Measurements from ENCODE around the gene VPS9D1. TPM values are rescaled to one million over a fixed set of nuclear protein-coding genes. Genes with fewer than 3 reads are reported as not detected.

The VPS9D1 gene
- total RNA-seq, 1 donor from 2014 or later = 1.6 TPM

DNA sequence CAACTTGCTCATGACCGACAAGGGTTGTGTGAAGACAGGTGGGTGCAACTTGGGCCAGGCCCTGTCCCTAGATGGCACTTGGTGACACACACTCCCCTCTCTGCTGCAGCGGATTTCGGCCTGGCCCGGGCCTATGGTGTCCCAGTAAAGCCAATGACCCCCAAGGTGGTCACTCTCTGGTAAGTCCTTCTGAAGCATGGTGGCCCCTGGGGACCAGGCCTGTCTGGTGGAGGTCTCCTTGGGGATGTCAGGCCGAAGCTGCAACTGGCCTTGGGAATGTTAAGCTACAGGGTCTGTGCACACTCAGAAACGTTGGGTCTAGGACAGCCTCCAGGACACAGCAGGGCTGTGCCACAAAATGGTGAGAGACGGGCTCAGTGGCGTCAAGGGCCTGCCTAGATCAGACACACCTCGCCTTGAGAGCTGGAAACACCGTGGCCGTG, 27.4 kb downstream of the VPS9D1 start:
- Mint-ChIP-seq H3K9me3 (no peaks in the 10 kb centered on the region), H3K4me1 (peaks cover 2% of the 10 kb centered on the region)
- TF ChIP-seq EZH2phosphoT487 (IDR thresholded peaks at IDR 0.05) (no peak), EZH2 (IDR thresholded peaks at IDR 0.05) (no peak)
- TF ChIP-seq, protein P1, sequence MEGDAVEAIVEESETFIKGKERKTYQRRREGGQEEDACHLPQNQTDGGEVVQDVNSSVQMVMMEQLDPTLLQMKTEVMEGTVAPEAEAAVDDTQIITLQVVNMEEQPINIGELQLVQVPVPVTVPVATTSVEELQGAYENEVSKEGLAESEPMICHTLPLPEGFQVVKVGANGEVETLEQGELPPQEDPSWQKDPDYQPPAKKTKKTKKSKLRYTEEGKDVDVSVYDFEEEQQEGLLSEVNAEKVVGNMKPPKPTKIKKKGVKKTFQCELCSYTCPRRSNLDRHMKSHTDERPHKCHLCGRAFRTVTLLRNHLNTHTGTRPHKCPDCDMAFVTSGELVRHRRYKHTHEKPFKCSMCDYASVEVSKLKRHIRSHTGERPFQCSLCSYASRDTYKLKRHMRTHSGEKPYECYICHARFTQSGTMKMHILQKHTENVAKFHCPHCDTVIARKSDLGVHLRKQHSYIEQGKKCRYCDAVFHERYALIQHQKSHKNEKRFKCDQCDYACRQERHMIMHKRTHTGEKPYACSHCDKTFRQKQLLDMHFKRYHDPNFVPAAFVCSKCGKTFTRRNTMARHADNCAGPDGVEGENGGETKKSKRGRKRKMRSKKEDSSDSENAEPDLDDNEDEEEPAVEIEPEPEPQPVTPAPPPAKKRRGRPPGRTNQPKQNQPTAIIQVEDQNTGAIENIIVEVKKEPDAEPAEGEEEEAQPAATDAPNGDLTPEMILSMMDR (IDR thresholded peaks at IDR 0.05) = no peak

DNA sequence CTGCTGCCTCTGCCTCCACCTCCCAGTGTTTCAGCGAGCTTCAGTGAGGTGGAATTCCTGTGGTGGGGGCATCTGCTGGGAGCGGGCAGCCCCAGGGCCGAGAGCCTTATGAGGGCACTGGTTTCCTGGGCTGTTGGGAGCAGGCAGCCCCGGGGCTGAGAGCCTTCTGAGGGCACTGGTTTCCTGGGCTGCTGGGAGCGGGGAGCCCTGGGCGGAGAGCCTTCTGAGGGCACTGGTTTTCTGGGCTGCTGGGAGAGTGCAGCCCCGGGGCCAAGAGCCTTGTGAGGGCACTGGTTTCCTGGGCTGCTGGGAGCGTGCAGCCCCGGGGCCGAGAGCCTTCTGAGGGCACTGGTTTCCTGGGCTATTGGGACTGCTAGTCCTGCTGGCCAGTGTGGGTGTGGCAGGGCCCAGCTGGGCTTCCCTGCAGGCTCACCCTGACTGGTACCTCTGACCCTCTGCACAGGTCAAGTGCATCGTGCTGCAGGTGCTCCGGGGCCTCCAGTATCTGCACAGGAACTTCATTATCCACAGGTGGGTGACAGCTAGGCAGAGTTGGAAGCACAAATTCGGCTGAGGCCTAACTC, 28.6 kb downstream of the VPS9D1 start:
- Histone ChIP-seq H3K9ac (no peak overlapping the region), H3K27me3 (no peaks in the 10 kb centered on the region), H3K27ac (no peak overlapping the region), H3K36me3 (no peaks in the 10 kb centered on the region), H3K4me3 (no peak overlapping the region), H4K20me1 (ENCODE audit: low read depth) (no peaks in the 10 kb centered on the region), H3K9me3 (ENCODE audit: low read depth) (no peaks in the 10 kb centered on the region), H3K4me1 (peaks cover 5% of the 10 kb centered on the region), H3K4me2 (no peak overlapping the region), H3K79me2 (ENCODE audit: low read depth) (peaks cover 30% of the 10 kb centered on the region), H2AFZ (replicated peaks) (no peak overlapping the region), H3F3A (ENCODE audit: low read depth) (peaks cover 5% of the 10 kb centered on the region)
- Mint-ChIP-seq H3K27me3 (ENCODE audit: insufficient read depth, low read depth) (peaks cover 14% of the 10 kb centered on the region), H3K9me3 (no peaks in the 10 kb centered on the region), H3K4me3 (no peak overlapping the region), H3K36me3 (peaks cover 14% of the 10 kb centered on the region), H3K4me1 (peaks cover 10% of the 10 kb centered on the region), H3K27ac (no peak overlapping the region)
- no peak for DNase-seq (ENCODE audit: low spot score)
- TF ChIP-seq EZH2phosphoT487 (IDR thresholded peaks at IDR 0.05) = no peak
- TF ChIP-seq, protein P1 (IDR thresholded peaks at IDR 0.05) = no peak
- TF ChIP-seq EZH2 (IDR thresholded peaks at IDR 0.05) = no peak

More for the DNA sequence above, 27.4 kb downstream of the VPS9D1 start:
- Histone ChIP-seq H3K36me3 (no peaks in the 10 kb centered on the region), H3K4me3 (no peak overlapping the region), H3K27ac (no peak overlapping the region), H2AFZ (replicated peaks) (no peak overlapping the region), H3K79me2 (ENCODE audit: low read depth) (peaks cover 17% of the 10 kb centered on the region), H3K9me3 (ENCODE audit: low read depth) (no peaks in the 10 kb centered on the region), H3F3A (ENCODE audit: low read depth) (no peaks in the 10 kb centered on the region), H4K20me1 (ENCODE audit: low read depth) (no peaks in the 10 kb centered on the region), H3K4me2 (no peak overlapping the region), H3K4me1 (no peaks in the 10 kb centered on the region), H3K27me3 (no peaks in the 10 kb centered on the region), H3K9ac (no peak overlapping the region)
- Mint-ChIP-seq H3K27ac (no peak overlapping the region), H3K27me3 (ENCODE audit: insufficient read depth, low read depth) (peaks cover 14% of the 10 kb centered on the region), H3K36me3 (peaks cover 10% of the 10 kb centered on the region), H3K4me3 (no peak overlapping the region)
- DNase-seq (ENCODE audit: low spot score) = no peak

DNA sequence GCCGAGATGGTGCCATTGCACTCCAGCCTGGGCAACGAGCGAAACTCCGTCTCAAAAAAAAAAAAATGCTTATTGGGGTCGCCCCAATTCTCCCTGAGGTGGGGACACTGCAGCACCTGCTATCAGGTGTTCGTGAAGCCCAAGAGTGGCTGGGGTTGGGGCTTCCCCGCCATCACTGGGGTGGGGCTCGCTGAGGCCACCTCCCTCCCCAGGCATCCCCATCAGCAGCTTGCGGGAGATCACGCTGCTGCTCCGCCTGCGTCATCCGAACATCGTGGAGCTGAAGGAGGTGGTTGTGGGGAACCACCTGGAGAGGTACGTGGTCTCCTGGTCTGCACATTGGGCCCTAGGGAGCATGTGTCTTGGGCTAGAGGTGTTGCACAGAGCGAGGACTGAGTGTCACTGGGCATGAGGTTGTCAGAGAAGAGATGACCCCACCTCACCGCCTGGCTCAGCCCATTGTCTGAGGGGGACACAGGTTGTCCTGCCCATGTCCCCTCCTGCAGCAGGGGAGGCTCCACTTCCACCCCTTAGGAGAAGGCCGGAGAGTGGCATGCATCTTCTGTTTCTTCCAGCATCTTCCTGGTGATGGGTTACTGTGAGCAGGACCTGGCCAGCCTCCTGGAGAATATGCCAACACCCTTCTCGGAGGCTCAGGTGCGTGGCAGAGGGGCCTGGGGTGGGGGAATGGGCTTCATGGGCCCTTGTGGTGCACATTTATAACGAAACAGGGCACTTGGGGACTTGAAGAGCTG, 29.3 kb downstream of the VPS9D1 start:
- H3K4me3 Mint-ChIP-seq = no peak overlapping the region
- no peaks in the 10 kb centered on the region for H3K27me3 ChIP-seq
- peaks cover 10% of the 10 kb centered on the region for H3K4me1 Mint-ChIP-seq
- no peaks in the 10 kb centered on the region for H4K20me1 ChIP-seq (ENCODE audit: low read depth)
- H3K4me1 ChIP-seq = peaks cover 5% of the 10 kb centered on the region
- H3K36me3 ChIP-seq = no peaks in the 10 kb centered on the region
- no peak for DNase-seq (ENCODE audit: low spot score)
- H3K9me3 Mint-ChIP-seq = no peaks in the 10 kb centered on the region
- peaks cover 7% of the 10 kb centered on the region for H3F3A ChIP-seq (ENCODE audit: low read depth)
- no peak overlapping the region for H2AFZ ChIP-seq (replicated peaks)
- H3K27ac ChIP-seq = no peak overlapping the region
- H3K4me3 ChIP-seq = no peak overlapping the region
- H3K4me2 ChIP-seq = no peak overlapping the region
- H3K9ac ChIP-seq = no peak overlapping the region
- H3K27ac Mint-ChIP-seq = no peak overlapping the region
- no peak for TF ChIP-seq EZH2 (IDR thresholded peaks at IDR 0.05)
- peaks cover 14% of the 10 kb centered on the region for H3K36me3 Mint-ChIP-seq
- peaks cover 31% of the 10 kb centered on the region for H3K79me2 ChIP-seq (ENCODE audit: low read depth)
- peaks cover 16% of the 10 kb centered on the region for H3K27me3 Mint-ChIP-seq (ENCODE audit: insufficient read depth, low read depth)
- H3K9me3 ChIP-seq (ENCODE audit: low read depth) = no peaks in the 10 kb centered on the region
